ENCODE results near the gene PALM2AKAP2.

GRCh38 chr9:109789556-109789955 lies 9.6 kb downstream of the PALM2AKAP2 start:
- TF ChIP-seq EZH2 (IDR thresholded peaks at IDR 0.05; ENCODE audit: borderline replicate concordance, low read depth, low read length, severe bottlenecking) = no peak
- TF ChIP-seq, protein P1, sequence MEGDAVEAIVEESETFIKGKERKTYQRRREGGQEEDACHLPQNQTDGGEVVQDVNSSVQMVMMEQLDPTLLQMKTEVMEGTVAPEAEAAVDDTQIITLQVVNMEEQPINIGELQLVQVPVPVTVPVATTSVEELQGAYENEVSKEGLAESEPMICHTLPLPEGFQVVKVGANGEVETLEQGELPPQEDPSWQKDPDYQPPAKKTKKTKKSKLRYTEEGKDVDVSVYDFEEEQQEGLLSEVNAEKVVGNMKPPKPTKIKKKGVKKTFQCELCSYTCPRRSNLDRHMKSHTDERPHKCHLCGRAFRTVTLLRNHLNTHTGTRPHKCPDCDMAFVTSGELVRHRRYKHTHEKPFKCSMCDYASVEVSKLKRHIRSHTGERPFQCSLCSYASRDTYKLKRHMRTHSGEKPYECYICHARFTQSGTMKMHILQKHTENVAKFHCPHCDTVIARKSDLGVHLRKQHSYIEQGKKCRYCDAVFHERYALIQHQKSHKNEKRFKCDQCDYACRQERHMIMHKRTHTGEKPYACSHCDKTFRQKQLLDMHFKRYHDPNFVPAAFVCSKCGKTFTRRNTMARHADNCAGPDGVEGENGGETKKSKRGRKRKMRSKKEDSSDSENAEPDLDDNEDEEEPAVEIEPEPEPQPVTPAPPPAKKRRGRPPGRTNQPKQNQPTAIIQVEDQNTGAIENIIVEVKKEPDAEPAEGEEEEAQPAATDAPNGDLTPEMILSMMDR (IDR thresholded peaks at IDR 0.05; ENCODE audit: borderline replicate concordance, extremely low read depth, low read length, poor library complexity, severe bottlenecking) = no peak
